Heart right ventricle (tissue), 16 donors: ENCODE data around the gene BUD23. TPM values are rescaled to one million over a fixed set of nuclear protein-coding genes. Genes with fewer than 3 reads are reported as not detected.

Source experiments
- ATAC-seq, 8 donors: fragments of 200-7000 bp; cut with Tn5 transposase; one replicate each; pipeline ENCODE4 v1.9.1; 2020; ENCODE audit warnings: mild to moderate bottlenecking in 8 of 8, moderate library complexity in 8 of 8, moderate number of reproducible peaks in 1 of 8
- DNase-seq, 2 donors: peaks; one replicate each; pipeline ENCODE4 v3.0.0-alpha.2; 2020
- H3K27ac ChIP-seq, 10 donors: fragments of 200-600 bp; sonication (generic) in 2 of 10; one replicate each; pipeline versions ENCODE4 v1.5.0 to v1.8.0; 2020 to 2022; ENCODE audit warnings: mild to moderate bottlenecking in 3 of 10
- H3K27me3 ChIP-seq, 7 donors: fragments of 200-600 bp; one replicate each; pipeline ENCODE4 v1.8.0; 2021 to 2022; ENCODE audit warnings: mild to moderate bottlenecking in 2 of 7
- H3K36me3 ChIP-seq, 9 donors: fragments of 200-600 bp; sonication (generic) in 1 of 9; one replicate each; pipeline versions ENCODE4 v1.5.0 to v1.8.0; 2020 to 2022; ENCODE audit warnings: mild to moderate bottlenecking in 2 of 9
- H3K4me1 ChIP-seq, 9 donors: fragments of 200-600 bp; sonication (generic) in 1 of 9; one replicate each; pipeline versions ENCODE4 v1.5.0 to v1.8.0; 2020 to 2022; ENCODE audit warnings: mild to moderate bottlenecking in 4 of 9
- H3K4me3 ChIP-seq, 10 donors: fragments of 200-600 bp; sonication (generic) in 2 of 10; one replicate each; pipeline versions ENCODE4 v1.5.0 to v1.8.0; 2020 to 2022; ENCODE audit warnings: mild to moderate bottlenecking in 7 of 10, moderate library complexity in 2 of 10
- H3K9me3 ChIP-seq, 11 donors: fragments of 200-600 bp in 10 of 11; sonication (generic) in 2 of 11; one replicate each; pipeline versions ENCODE4 v1.5.0 to v1.8.0; 2013 to 2022; ENCODE audit warnings: mild to moderate bottlenecking in 2 of 11, control low read depth in 1 of 11, moderate library complexity in 1 of 11
- CTCF ChIP-seq, 9 donors: fragments of 200-600 bp; sonication (generic) in 2 of 9; IDR thresholded peaks; one replicate each; pipeline versions ENCODE4 v1.5.0 to v1.8.0; 2021 to 2022; ENCODE audit warnings: antibody characterized with exemption in 9 of 9, mild to moderate bottlenecking in 5 of 9, moderate library complexity in 1 of 9
- WGBS, 2 donors: extraction: QIAGEN DNeasy Blood & Tissue Kit; methylation state at CpG; one replicate each; pipeline ENCODE4 v1.1.7; 2013; ENCODE audit warnings: inconsistent platforms in 1 of 2; 5-methylcytosine and 5-hydroxymethylcytosine counted together
- intact Hi-C, 10 donors: fragments of 100-400 bp; cut with DNase I; formaldehyde crosslinking; loops; one replicate each; pipeline versions ENCODE4 v1.11.1 to v1.14.2; 2022
- polyA plus RNA-seq, 2 donors: library from polyadenylated mRNA; stranded (reverse); fragments of 200-250 nt; gene quantifications; one replicate each; pipeline ENCODE4 v1.2.3, GENCODE V29; 2013
- total RNA-seq, 10 donors: library from RNA; stranded (reverse); fragmentation: NEBNext Ultra II Directional in 3 of 10; extraction: Animal tissue kit (Norgen Biotek cat#: 25700) in 3 of 10; gene quantifications; one replicate each; pipeline versions ENCODE4 v1.2.1 to v1.2.4, GENCODE V29; 2021 to 2023
- donor health status: Arrhythmogenic right ventricular cardiomyopathy.
- donor health status: ischemic (EF 13 %, LVEDD 7.1; RV severe dilation, severe dysfunction).
- donor health status: healthy with polysubstance abuse.
- donor health status: DM: no; HTN: yes; CAD: no.
- donor health status: DM: no; HTN: no; CAD: no.
- donor health status: ischemic (EF 25% LVEDD 6.9; RV normal size, moderate dysfunction).
- donor health status: ischemic (EF 25% LVEDD 5.7; RV mildly dilated, moderate dysfunction).
- donor health status: healthy.
- donor health status: DM: yes; HTN: yes; CAD: no.
- donor health status: Ischemic cardiomyopathy.
- donor health status: ischemic (EF 35%, LVEDD 5.7; RV mildly dilated, moderate dysfunction).
- donor health status: nonischemic (EF 11% LVEDD 7.7; RV severe dilation, severe dysfunction).
- donor health status: DM: yes; HTN: yes; CAD: no.
- donor health status: PGD.
- donor health status: ischemic (EF 29% LVEDD 5.4; RV normal size, mild dysfunction).
- donor health status: nonischemic (EF 23%, LVEDD 6.1; RV moderate dilation, normal function).

The BUD23 gene
- total and polyA plus RNA-seq, 12 donors: 63.4 to 134 (median 67.4) TPM

DNA sequence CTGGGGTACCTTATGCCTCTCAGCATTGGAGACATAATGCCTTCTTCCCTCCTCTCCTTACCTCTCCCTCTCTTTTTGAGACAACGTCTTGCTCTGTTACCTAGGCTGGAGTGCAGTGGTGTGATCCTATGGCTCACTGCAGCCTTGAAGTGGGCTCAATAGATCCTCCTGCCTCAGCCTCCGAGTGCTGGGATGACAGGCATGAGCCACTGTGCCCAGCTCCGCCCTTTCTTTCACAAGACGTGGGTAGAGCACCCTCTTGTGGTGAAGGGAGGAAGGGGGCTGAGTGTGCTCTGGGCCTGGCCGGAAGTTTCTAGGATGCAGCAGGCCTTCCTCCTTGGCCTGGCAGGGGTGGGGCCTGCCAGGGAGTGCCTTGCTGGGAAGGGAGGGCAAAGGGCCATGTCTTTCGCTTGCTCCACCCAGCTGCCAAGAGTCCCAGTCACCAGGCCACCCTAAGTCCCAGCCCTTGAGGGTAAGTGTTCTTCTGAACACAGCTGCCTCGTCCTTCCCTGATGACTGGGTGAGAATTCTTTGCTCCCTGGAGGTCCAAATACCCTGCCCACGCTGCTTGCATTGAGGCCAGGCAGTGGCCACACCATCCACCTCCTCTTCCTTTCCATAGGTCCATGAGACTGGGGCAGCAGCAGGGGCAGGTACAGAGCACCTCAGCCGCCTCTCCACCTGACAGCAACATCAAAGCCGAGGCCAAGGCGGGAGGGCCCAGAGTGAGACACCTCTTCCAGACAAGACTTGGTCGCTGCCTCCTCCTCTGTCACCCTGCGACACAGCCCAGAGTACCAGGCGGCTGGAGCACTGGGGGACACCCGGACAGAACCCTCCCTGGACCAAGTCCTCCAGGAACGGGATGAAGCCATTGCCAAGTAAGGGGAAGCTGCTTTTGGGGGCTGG lies 51.5 kb downstream of the BUD23 start:
- no peak overlapping the region for H3K4me3 ChIP-seq
- peak; percentile 37 to 89 (median 63) for TF ChIP-seq CTCF (IDR thresholded peaks at IDR 0.05)
- H3K9me3 ChIP-seq: no peaks in the 10 kb centered on the region
- WGBS, 2 donors: 67 to 70% methylated on average over 16 of the region's 16 CpGs
- peak overlapping the region in 1 of 10 donors; percentile 50 for H3K27ac ChIP-seq
- peaks cover 0 to 24% (median 0%) of the 10 kb centered on the region in 9 donors for H3K36me3 ChIP-seq
- no peaks in the 10 kb centered on the region for H3K27me3 ChIP-seq
- intact Hi-C loops: loop anchor here in 5 of 10 donors (10.0 kb wide), 3 partner anchors 50 to 120 kb away; partner anchors contain the start of genes BUD23 (in 1 of the 5), DNAJC30 (in 1 of the 5) and METTL27 (in 1 of the 5)
- H3K4me1 ChIP-seq: peaks cover 6 to 22% (median 15%) of the 10 kb centered on the region in 9 donors
- DNase-seq (peak; percentile 50 to 68), ATAC-seq (peak in 3 of 8 donors; percentile 5 to 33 (median 10))

DNA sequence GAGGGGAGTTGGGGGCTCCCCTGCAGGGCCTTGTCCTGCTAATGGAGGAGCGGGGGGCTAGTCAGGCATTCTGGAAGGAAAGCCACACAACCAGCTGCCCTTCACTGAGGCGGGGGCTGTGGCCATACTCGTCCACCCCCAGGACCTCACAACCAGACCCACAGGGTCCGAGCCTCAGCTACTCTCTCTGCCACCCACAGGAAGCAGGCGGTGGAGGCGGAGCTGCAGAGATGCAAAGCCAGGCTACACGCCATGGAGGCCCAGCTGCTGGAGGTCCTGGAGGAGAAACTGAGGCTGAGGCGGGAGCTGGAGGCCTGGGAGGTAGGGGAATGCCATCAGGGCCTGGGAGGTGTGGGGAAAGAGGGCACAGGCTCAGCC lies 52.1 kb downstream of the BUD23 start:
- peaks cover 0 to 24% (median 0%) of the 10 kb centered on the region in 9 donors for H3K36me3 ChIP-seq
- TF ChIP-seq CTCF (IDR thresholded peaks at IDR 0.05): no peak
- DNase-seq (no peak), ATAC-seq (no peak)
- intact Hi-C loops: loop anchor here in 5 of 10 donors (10.0 kb wide), 3 partner anchors 51 to 119 kb away; partner anchors contain the start of genes BUD23 (in 1 of the 5), DNAJC30 (in 1 of the 5) and METTL27 (in 1 of the 5)
- H3K27me3 ChIP-seq: no peaks in the 10 kb centered on the region
- no peaks in the 10 kb centered on the region for H3K9me3 ChIP-seq
- H3K4me1 ChIP-seq: peaks cover 6 to 22% (median 15%) of the 10 kb centered on the region in 9 donors
- 91 to 97% methylated on average over 8 of the region's 8 CpGs for WGBS, 2 donors
- no peak overlapping the region for H3K27ac ChIP-seq
- no peak overlapping the region for H3K4me3 ChIP-seq

DNA sequence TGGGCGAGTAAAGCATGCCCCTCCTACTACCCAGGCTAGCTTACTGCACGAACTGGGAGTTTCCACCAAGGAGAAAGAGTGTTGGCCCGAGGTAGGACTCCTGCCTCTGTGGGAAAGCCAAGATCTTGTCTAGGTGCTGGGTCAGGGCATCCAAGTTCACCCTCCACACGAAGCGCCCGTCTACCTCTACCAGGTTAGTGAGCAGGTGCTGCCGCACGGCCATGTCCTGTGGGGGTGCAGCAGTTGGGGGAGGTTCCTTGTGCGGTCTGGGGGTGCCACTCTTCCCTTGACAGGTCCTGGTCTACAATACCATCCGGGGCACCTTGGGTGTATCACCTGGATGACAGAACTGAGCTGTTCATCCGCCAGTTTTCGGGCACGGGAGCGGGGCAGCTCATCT lies 53.5 kb downstream of the BUD23 start:
- Histone ChIP-seq H3K4me3 (no peak overlapping the region), H3K36me3 (peaks cover 0 to 24% (median 0%) of the 10 kb centered on the region in 9 donors), H3K27ac (no peak overlapping the region), H3K27me3 (no peaks in the 10 kb centered on the region), H3K4me1 (peaks cover 6 to 22% (median 15%) of the 10 kb centered on the region in 9 donors), H3K9me3 (no peaks in the 10 kb centered on the region)
- ATAC-seq (no peak), DNase-seq (no peak)
- WGBS, 2 donors: 95 to 96% methylated on average over 14 of the region's 14 CpGs
- TF ChIP-seq CTCF (IDR thresholded peaks at IDR 0.05): no peak
- intact Hi-C loops: loop anchor here in 5 of 10 donors (10.0 kb wide), 3 partner anchors 52 to 118 kb away; partner anchors contain the start of genes BUD23 (in 1 of the 5), DNAJC30 (in 1 of the 5) and METTL27 (in 1 of the 5)

GRCh38 chr7:73737491-73738219 lies 54.3 kb downstream of the BUD23 start:
- 71 to 78% methylated on average over 17 of the region's 17 CpGs for WGBS, 2 donors
- Histone ChIP-seq H3K36me3 (peaks cover 0 to 24% (median 0%) of the 10 kb centered on the region in 9 donors), H3K9me3 (no peaks in the 10 kb centered on the region), H3K27me3 (no peaks in the 10 kb centered on the region), H3K4me3 (peak overlapping the region in 9 of 10 donors; percentile 76 to 92 (median 88)), H3K4me1 (peaks cover 6 to 24% (median 15%) of the 10 kb centered on the region in 9 donors), H3K27ac (peak overlapping the region in 7 of 10 donors; percentile 80 to 89 (median 87))
- TF ChIP-seq CTCF (IDR thresholded peaks at IDR 0.05): no peak
- ATAC-seq (no peak), DNase-seq (no peak)
- intact Hi-C loops: loop anchor here in 5 of 10 donors (10.0 kb wide), 3 partner anchors 53 to 117 kb away; partner anchors contain the start of genes BUD23 (in 1 of the 5), DNAJC30 (in 1 of the 5) and METTL27 (in 1 of the 5)
